GM21717 (cell line): Measurements from ENCODE around the gene CUBN.
"Not testable (repeated sequence)": the region's sequence is repeated elsewhere in the genome, so short reads cannot be mapped to it uniquely, and the experiment has no call there.

Source experiments
- ATAC-seq: cut with Tn5 transposase; IDR thresholded peaks from one replicate; pipeline ENCODE4 v1.9.1; 2021; ENCODE audit warnings: mild to moderate bottlenecking, moderate library complexity; ENCODE audit not compliant: unreplicated experiment

CUBN gene

DNA sequence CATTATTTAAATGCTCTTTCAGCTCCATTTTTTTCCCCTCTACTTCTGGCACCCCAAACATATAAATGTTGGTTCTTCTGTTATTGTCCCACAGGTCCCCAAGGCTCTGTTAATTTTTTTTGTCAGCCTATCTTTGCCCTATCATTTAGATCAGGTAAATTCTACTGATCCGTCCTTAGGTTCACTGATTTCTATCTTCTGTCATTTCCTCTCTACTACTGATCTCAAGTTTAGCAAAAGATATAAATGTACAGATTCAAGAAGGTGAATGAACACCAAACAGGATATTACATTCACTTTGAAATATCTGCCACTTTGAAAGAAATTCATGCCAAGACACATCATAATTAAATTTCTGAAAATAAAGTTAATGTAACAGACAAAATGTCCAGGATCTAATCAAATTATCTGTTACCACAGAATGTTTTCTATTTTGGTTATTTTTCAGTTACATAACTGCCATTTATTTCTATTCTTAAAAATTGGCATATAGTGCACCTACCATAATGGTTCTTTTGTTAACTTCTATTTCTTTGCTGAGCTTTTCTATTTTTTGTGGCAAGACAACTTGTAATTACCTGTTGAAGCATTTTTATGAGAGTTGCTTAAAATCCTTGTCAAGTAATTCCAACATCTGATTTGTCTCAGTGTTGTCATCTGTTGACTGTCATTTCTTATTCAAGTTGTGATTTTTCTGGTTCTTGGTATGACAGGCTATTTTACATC is 12.1 kb upstream of the CUBN start:
- ATAC-seq = no peak

DNA sequence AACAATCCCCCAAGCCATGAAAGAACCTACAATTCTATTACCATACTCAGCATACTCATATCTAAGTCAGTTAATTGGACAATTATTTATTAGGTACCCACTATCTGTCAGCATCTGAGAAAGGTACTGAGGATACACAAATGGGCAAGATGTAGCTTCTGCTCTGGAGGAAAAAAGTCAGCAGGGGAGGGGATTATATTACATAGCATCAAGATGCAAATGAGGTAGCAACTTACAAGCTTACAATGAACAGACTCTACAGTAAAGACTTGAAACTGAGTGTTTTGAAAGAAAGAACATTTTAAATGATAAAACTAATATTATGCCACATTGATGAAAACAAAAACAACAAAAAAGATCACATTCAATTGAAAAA is 10.8 kb upstream of the CUBN start:
- ATAC-seq = no peak

DNA sequence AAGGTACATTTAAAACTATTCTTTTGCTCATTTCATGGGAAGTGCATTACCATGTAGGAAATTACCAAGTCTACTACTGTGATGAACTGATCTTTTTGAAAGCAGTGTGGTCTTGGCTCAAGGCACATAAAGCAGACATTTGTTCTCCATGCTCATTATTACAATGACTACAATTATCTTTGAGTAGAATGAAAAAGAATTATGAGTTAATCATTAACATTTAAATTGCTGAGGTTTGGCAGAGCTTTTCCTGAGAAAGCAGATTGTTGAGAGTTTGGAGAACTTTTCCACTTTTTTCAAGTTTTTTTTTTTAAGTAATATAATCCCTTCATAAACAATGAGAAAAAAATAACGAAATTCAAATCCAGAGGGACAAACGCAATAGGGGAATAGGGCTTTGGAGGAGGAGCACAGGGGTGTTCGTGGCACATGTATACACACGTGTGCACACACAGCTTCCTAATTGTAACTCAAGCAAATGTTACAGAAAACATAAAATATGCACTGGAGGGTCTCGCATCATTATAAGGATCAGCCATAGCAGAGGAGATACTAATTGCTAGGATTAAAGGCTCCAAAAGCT is 8.9 kb upstream of the CUBN start:
- no peak for ATAC-seq

DNA sequence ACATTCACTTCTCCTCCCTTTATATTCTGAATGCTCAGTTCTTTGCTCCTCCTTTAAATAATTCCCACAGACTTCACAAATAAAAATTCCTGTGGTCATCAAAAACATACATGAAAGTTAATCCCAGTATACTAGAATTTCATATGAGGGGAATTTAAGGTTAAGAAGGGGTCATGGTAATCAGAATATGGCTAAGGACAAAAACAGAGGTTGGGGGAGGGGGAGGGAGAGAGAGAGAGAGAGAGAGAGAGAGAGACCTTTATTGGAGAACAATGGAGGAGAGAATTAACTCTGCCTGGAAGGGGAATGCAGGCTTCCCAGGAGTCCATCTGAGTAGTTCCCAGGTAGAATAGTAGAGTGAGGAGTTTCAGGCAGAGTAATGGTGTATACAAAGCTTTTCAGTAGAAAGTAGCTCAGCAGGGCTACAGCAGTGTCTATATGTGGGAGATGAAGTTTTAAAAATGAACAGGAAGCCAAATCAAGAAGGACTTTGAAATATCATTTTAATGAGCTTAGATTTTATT is 5.2 kb upstream of the CUBN start:
- ATAC-seq = no peak

DNA sequence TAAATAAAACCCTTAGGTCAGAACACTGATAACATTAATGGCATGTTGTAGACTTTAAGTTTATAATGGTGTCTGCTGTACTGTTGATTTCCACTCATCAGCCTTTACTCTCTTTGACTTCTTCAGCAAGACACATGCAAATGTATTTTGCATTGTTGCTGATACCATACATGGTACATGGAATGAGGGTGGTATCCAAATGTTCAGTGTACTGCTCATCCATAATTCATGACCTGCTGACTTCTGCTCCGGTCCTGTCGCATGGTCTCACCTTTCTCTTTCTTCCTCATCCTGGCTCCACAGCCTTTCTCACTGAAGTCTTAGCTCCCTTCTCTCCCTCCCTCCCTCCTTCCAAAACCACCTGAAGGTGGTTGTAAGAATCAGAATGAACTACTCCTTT is 4.7 kb upstream of the CUBN start:
- ATAC-seq = no peak

DNA sequence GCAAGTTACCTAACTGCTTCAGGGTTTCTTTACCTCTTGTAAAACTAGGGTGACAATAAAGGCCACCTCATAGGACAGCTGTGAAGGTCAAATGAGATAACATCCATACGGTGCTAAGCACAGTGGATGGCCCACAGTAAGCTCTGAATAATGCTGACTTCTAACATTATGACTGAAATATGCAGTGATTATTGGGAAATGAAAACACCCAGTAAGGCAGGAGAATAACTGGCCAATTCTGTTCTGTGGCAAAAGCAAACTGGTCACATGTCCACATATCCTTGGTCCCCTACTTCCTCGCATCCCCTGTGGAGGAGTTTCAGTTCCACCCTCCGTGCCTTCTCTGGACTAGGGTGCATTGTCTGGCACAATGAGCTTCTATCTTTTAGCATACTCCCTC is 1.4 kb downstream of the CUBN start:
- no peak for ATAC-seq

DNA sequence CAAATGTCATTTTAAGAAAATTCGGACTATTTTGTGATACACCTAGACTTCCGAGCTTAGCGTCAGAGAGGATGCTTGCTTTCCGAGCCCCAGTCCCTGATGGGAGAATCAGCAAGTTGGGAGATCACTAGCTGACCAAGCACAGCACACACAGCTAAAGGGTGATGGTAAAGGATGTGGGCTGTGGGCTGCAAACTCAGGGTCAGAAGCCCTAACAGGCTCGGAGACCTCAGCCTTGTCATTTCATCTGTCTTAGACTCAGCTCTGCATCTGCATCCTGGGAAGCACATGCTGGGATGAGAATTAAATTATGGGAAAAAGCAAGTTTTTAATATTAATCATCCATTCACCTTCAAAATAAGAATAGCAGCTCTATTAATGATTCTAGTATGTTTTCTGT is 3.3 kb downstream of the CUBN start:
- no peak for ATAC-seq

DNA sequence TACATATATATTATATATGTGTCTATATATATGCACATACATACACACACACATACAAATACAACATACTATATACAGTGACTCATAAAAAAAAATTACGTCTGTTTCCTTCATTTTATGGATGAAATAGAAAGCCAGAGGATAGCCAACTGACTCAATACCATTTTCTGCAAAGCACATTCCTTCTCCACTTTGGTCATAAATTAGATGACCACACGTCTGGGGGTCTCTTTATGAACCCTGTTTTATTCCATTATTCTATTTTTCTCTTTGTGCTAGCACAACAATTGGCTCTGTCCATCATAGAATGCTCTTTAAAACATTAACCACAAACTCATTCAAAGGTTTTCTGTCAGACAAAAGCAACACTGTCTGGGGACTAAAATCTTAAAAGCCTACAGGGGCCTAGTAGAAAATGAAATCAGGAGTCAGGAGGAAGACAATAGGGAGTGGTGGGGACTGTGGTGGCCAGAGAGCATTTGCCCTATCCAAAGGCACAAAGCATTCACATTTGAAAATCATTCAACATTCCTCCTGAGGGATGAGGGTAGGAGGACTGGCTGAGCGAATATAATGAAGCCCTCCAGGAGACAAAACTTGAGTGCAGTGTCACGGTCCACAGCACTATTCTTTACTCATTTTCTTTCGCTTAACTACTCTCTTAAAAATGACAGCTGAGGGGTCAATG is 4.3 kb downstream of the CUBN start:
- no peak for ATAC-seq

DNA sequence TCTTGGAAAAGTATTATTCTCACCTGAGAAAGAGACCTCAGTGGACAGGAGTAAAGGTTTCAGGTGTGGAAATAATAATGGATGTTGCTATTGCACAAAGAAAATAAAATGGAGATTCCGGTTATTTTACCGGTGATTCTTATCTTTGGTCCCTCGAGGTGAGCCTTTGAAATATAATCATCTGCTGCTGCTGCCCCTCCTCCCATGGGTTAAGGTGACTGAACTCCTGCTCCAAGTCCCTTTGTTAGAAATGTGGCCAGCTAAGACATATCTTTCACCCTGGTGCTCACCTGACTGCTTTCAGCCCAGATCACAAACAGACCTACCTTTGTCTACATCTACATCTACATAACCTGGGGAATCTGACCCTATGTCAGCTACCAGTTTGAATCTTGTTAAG is 5.7 kb downstream of the CUBN start:
- ATAC-seq = no peak

DNA sequence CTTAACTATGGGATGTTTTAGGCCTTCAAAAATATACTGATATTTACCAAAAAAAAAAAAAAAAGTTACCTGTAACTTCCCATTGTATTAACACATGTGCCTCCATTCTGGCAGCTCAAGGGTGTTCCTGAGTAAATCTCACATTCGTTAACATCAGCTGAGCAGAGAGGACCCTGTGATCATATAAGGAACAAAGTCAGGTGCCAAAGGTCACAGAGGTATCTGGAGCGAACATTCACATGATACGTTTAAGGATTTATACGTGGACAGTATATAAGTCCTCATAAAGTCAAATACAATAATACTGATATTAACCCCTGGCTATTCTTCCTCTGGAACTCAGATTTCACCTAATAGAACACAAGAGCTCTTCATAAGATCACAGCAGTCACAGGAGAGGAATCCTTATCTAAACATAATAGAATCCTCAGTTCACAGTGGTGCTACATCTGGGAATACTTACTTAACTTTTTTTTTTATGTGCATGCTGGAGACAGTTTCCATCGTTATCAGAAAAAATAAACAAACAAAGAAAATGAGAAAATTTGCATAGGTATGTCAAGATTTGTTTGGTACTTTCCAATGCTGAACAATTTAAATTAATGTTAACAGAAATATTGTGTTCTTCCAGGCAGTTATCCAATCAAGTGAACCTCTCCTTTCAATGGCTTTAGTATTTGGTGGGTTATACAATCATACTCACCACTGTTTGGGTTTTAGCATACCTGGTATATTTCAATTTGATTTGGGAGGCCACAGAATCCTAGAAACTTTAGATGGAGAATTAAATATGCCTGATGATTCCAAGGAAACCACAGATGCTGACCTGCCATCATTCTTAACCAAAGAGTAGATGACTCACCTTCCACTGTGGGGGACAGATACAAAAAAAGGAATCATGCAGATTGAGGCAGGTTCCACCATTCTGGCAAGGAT is 6.6 kb downstream of the CUBN start:
- ATAC-seq = no peak

DNA sequence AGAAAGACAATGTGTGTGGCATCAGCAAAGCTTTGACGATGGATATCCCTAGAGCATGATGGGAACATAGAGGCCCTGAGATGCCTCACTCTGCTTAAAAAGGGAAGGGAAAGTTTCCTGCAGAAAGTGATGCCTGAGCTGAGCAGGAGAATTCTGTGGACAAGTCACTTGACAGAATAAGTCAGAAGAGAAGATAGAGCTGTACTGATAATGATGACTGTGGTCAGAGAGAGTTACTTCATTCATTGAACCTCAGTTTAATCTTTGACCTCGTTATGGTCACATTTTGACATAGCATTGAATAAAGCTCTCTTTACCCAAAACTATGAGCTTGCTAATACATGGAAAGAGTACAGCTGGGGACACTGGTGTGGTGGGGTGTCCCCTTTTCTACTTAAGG is 7.6 kb downstream of the CUBN start:
- no peak for ATAC-seq

DNA sequence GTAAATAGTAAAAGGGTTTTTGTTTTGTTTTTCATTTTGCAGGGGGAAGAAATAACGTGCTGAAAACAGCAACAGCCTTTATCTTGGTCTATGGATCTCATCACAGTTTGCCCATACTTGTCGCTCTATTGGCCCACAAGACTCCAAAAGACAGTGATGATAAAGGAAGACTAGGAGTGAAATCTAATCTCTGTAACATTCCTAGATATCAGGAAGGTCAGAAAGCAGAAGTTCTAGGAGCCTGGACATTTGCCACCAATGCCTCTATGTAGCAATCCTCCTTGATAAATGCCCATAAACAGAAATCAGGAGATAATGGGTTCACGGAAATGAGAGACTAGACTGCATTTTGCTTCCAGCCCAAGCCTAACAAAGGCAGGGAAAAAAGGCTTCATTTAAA is 8.9 kb downstream of the CUBN start:
- ATAC-seq = no peak

DNA sequence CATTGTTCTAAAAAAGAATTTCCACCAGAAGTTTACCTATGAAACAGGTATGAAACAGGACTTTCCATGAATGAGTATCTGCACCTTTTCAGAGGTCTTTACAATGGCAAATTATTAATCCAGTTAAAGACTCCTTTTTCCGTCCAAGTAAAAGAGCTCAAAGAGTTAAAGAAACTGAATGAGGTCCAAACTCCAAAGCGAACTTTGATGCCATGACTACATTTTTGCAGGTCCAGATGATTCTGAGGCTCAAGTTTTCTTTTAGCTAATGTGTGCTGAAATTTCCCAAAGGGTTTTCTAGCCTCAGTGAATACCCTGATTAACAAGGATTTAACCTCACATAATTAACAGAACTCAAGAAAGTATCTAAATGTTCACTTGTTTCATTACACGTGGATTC is 9.8 kb downstream of the CUBN start:
- no peak for ATAC-seq

DNA sequence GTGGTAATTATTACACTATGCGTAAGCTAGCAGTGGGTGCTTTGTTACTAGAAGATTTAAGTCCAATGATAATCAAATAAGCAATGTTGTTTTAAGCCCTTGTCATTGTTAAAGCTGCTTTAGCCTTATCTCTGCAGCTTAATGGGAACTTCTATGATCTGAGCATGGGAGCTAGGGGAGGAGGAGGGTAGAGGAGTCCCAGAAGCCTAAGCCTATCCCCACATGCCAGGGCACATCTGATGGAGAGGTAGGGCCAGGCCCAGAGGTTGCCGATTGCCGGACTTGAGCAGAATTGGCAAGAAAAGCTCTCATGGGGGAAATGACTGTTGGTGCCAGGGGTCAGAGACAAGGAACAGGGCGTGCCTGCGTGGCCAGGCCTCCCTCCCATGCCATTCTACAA is 13.4 kb downstream of the CUBN start:
- no peak for ATAC-seq

DNA sequence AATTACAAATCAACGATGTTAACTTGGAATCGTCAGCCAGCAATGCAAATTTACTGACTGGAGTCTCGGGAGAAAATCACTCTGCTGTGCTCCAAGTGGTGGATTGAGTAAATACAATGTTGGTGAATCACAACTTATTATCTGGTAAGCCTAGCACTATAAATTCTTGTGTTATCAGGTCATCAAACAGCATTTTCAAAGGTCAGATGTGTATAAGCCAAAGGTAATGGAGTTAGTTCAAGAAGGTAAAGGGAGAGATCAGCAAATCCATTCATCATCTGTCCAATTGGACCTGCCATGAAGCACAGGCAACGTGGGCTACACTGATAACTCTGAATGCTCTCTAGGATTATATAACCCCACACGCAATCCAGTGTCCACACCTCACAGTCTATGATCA is 13.9 kb downstream of the CUBN start:
- ATAC-seq = no peak

DNA sequence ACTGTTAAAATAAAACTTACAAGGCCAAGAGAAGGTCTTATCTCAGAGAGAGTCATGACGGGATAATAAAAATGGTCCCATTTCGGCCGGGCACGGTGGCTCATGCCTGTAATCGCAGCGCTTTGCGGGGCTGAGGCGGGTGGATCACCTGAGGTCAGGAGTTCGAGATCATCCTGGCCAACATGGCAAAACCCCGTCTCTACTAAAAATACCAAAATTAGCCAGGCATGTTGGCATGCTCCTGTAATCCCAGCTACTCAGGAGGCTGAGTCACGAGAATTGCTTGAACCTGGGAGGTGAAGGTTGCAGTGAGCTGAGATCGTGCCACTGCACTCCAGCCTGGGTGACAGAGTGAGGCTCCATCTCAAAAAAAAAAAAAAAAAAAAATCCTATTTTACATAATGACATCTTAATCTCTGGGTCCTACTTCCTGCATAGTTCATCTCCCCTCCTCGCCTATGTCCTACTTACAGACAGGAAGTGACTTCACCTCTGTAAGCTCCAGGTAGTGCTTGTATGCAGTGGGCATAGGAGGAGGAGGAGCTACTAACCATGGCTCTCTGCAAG is 14.7 kb downstream of the CUBN start:
- not testable (repeated sequence) for ATAC-seq

DNA sequence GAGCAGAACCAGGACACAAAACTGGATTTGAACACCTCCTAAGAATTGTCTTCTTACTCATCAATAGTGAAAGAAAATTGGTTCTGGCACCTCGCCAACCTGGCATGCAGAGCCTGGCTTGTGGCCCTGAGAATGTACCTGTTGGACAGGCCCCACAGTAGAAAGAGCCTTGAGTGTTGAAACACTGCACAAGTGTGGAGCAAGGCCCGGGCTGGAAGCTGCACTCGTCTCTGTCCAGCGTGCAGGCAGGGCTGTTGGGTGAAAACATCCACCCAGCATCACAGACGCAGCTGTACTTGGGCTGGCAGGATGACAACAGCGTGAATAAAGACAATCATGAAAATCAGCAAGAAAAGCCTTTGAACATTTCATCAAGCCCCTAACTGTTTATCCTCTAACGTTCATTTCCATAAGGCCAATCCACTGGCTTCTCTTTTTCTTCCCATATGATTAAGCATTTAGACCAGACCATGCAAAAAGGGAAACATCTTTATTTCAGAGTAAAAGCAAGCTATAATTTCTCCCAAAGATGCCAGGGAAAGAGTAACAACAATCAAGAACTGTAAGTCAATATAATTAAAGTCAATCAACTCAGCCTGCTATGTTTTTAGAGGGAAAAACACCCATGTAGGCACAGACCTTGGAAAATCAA is 15.6 kb downstream of the CUBN start:
- ATAC-seq = no peak

DNA sequence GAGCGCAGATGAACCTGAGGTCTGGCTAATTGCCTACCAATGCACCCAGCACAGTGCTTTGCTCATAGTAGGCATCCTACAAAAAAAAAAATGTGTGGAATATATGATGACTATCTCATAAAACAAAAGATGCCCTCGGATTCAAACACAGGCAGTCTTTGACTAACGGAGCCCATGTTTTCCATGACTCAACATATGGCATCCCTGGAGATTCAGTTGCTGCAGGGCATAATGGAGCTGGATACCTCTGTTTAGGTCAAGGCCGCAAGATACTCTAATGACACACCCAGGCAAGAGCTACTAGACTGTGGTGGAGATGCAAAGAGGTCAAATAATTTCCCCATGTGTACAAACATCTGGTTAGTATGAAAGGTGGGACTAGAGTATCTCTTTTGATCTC is 16.3 kb downstream of the CUBN start:
- ATAC-seq = no peak

DNA sequence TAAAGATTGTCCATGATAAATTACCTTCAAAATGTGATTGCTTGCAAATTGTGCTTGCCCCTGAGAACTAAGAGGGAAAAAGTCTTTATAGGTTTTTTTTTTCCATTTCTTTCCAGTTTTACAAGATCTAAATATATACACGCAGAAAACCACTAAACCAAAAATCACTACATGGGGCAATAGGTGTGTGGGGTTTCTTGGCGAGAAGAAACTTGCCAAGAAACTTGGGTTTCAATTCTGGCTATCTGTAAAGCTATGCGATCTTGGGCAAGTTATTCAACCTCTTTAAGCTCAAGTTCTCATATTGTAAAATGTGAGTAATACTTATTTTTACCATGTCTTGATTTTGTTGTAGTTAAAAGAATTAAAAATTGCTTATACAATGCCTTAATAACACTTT is 17.0 kb downstream of the CUBN start:
- ATAC-seq = no peak

DNA sequence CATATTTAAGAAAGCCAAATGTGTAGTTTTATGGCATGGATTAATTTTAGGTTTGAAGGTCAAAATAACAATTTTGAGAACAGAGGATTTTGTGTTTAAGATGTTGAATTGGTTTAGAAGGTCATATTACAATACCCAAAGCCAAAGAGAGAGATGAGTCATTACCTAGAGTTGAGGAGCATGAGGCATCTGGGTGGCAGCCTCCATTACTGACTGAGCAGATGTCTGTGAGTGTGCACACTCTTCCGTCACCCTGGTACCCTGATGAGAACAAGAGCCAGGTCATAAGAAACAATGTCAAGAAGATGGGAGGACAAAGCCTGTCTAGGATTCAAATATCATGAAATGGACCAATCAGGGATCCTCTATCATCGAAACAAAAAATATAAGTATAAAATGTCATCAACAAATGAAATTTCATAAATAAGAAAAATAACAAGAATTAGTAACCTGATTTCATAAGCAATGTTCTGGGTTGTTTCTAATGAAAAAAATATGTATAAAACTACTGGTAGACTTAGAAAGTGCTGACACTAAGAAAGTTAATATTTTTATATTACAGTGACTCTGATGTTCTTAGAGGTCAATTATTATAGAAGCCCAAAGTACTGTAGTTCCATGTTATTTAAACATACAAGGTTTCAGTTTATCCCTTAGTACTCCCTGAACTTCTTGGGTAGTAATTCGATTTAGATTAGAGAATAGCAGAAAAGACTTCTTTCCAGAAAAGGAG is 20.0 kb downstream of the CUBN start:
- ATAC-seq = no peak
